A673 (cell line): Measurements from ENCODE around the gene CLEC2D. TPM values are rescaled to one million over a fixed set of nuclear protein-coding genes. Genes with fewer than 3 reads are reported as not detected.

Experiments used
- BruUV-seq: library from RNA; stranded (reverse); fragments of 400-500 nt; replicated peaks from 2 replicates; lab custom pipeline; 2021; lab: Mats Ljungman, UMichigan
- CTCF ChIA-PET: fragments of 300-600 bp; sonication (Branson Sonifier 250); formaldehyde crosslinking; loops from one replicate; lab custom pipeline; 2022; ENCODE audit warnings: antibody characterized with exemption; lab: Charles Lee
- POLR2A ChIA-PET: fragments of 300-600 bp; sonication (Branson Sonifier 250); formaldehyde crosslinking; loops from one replicate; lab custom pipeline; 2022; ENCODE audit warnings: antibody characterized with exemption; ENCODE audit not compliant: low non-redundant PET; lab: Charles Lee
- DNase-seq: peaks from one replicate; pipeline ENCODE4 v3.0.0-alpha.2; 2015; ENCODE audit warnings: low spot score
- H3K27ac ChIP-seq: fragments of 200-600 bp; sonication (generic); 2 replicates; pipeline ENCODE4 v1.5.1; 2016; ENCODE audit warnings: mixed run types, low read depth, mild to moderate bottlenecking, mixed read lengths, antibody characterized with exemption, low read length; ENCODE audit not compliant: poor library complexity, severe bottlenecking
- H3K27me3 ChIP-seq: fragments of 200-600 bp; sonication (generic); replicated peaks from 2 replicates; pipeline ENCODE4 v1.6.1; 2017; ENCODE audit warnings: mixed run types, low read depth, mild to moderate bottlenecking, mixed read lengths, antibody characterized with exemption, low read length; ENCODE audit not compliant: insufficient read depth, poor library complexity
- H3K36me3 ChIP-seq: fragments of 200-600 bp; sonication (generic); 2 replicates; pipeline ENCODE4 v1.6.1; 2016; ENCODE audit warnings: mixed run types, mild to moderate bottlenecking, mixed read lengths, antibody characterized with exemption, low read length; ENCODE audit not compliant: insufficient read depth, poor library complexity, severe bottlenecking
- H3K4me1 ChIP-seq: fragments of 200-600 bp; sonication (generic); 2 replicates; pipeline ENCODE4 v1.6.1; 2017; ENCODE audit warnings: mixed run types, mild to moderate bottlenecking, mixed read lengths, antibody characterized with exemption, low read length; ENCODE audit not compliant: insufficient read depth, poor library complexity, severe bottlenecking
- H3K4me3 ChIP-seq: fragments of 200-600 bp; sonication (generic); 2 replicates; pipeline ENCODE4 v1.5.1; 2016; ENCODE audit warnings: low read depth, mixed run types, mild to moderate bottlenecking, mixed read lengths, low read length; ENCODE audit not compliant: poor library complexity, severe bottlenecking
- H3K9me3 ChIP-seq: fragments of 200-600 bp; sonication (generic); 2 replicates; pipeline ENCODE4 v1.6.1; 2016; ENCODE audit warnings: mixed run types, low read depth, mild to moderate bottlenecking, mixed read lengths, antibody characterized with exemption, low read length; ENCODE audit not compliant: poor library complexity, severe bottlenecking
- CTCF ChIP-seq: fragments of 300-800, 200-600 bp; sonication (generic); conservative IDR thresholded peaks from 2 replicates; pipeline ENCODE4 v1.5.1; 2017; ENCODE audit warnings: low read depth, mild to moderate bottlenecking, antibody characterized with exemption, low read length, moderate library complexity, mixed read lengths
- EZH2 ChIP-seq: fragments of 200-600 bp; sonication (generic); IDR thresholded peaks from 2 replicates; pipeline ENCODE4 v1.6.1; 2017; ENCODE audit warnings: borderline replicate concordance, low read depth, mild to moderate bottlenecking, mixed read lengths, antibody characterized with exemption, low read length; ENCODE audit not compliant: poor library complexity, severe bottlenecking
- intact Hi-C: fragments of 100-400 bp; cut with micrococcal nuclease; formaldehyde crosslinking; loops from one replicate; pipeline ENCODE4 v1.10.0; 2022; ENCODE audit not compliant: unreplicated experiment
- total RNA-seq: library from RNA; stranded (reverse); gene quantifications from 2 replicates; pipeline ENCODE4 v1.2.3, GENCODE V29; 2021

CLEC2D gene
- total RNA-seq, 1 experiment from 2014 or later, result 1.6 TPM

- POLR2A ChIA-PET, result no interaction called here
Measured at GRCh38 chr12:9626821-9627220, 42.7 kb upstream of the CLEC2D start.

GRCh38 chr12:9632766-9633165 lies 36.7 kb upstream of the CLEC2D start:
- CTCF ChIA-PET, result no interaction called here
- no peak for TF ChIP-seq EZH2
- TF ChIP-seq CTCF, result no peak
- peaks cover 10% of the 10 kb centered on the region for H3K27me3 ChIP-seq
- POLR2A ChIA-PET, result no interaction called here
- no peaks in the 10 kb centered on the region for H3K36me3 ChIP-seq
- no peaks in the 10 kb centered on the region for H3K9me3 ChIP-seq
- intact Hi-C loops, result no loop called here
- BruUV-seq, result no TSS peak
- no peak overlapping the region for H3K4me3 ChIP-seq
- H3K27ac ChIP-seq, result no peak overlapping the region
- H3K4me1 ChIP-seq, result no peaks in the 10 kb centered on the region
- DNase-seq, result no peak

More at GRCh38 chr12:9626821-9627220, 42.7 kb upstream of the CLEC2D start:
- Histone ChIP-seq H3K4me1 (no peaks in the 10 kb centered on the region), H3K4me3 (no peak overlapping the region), H3K36me3 (no peaks in the 10 kb centered on the region), H3K9me3 (no peaks in the 10 kb centered on the region), H3K27me3 (no peaks in the 10 kb centered on the region), H3K27ac (no peak overlapping the region)
- no peak for DNase-seq
- CTCF ChIA-PET, result no interaction called here
- no peak for TF ChIP-seq CTCF
- TF ChIP-seq EZH2, result no peak
- intact Hi-C loops, result no loop called here
- no TSS peak for BruUV-seq

GRCh38 chr12:9634177-9634803 lies 35.2 kb upstream of the CLEC2D start:
- no peak overlapping the region for H3K27ac ChIP-seq
- ChIA-PET POLR2A (no interaction called here), CTCF (no interaction called here)
- DNase-seq, result peak; percentile 52
- H3K36me3 ChIP-seq, result no peaks in the 10 kb centered on the region
- H3K4me3 ChIP-seq, result no peak overlapping the region
- peaks cover 10% of the 10 kb centered on the region for H3K27me3 ChIP-seq
- intact Hi-C loops, result loop anchor here (1.0 kb wide), 1 partner anchor 74 kb away; no protein-coding TSS in a partner anchor
- TF ChIP-seq CTCF (peak; percentile 76), EZH2 (no peak)
- no peaks in the 10 kb centered on the region for H3K9me3 ChIP-seq
- no TSS peak for BruUV-seq
- H3K4me1 ChIP-seq, result no peaks in the 10 kb centered on the region
